ENCODE data around the gene ID2. TPM values are rescaled to one million over a fixed set of nuclear protein-coding genes. Genes with fewer than 3 reads are reported as not detected.

ID2 gene
- total RNA-seq, 2 donors from 2014 or later, result 172 to 238 TPM

GRCh38 chr2:8652774-8653426 lies 29.0 kb upstream of the ID2 start:
- H3K4me3 ChIP-seq, result no peak overlapping the region
- H3K27ac ChIP-seq, result no peak overlapping the region
- no peak for TF ChIP-seq POLR2AphosphoS5 (IDR thresholded peaks at IDR 0.05)
- no peak for TF ChIP-seq POLR2A (IDR thresholded peaks at IDR 0.05)
- TF ChIP-seq CTCF (IDR thresholded peaks at IDR 0.05), result no peak
- no peak for DNase-seq (ENCODE audit: low spot score)
- intact Hi-C loops (cut with DNase I), result no loop called here
- no peaks in the 10 kb centered on the region for H3K4me1 ChIP-seq (replicated peaks)
- no peaks in the 10 kb centered on the region for H3K9me3 ChIP-seq
- H3K27me3 ChIP-seq (replicated peaks; ENCODE audit: insufficient read depth), result no peaks in the 10 kb centered on the region
- 91% methylated on average over 11 of the region's 11 CpGs for WGBS
- no peaks in the 10 kb centered on the region for H3K36me3 ChIP-seq

- Histone ChIP-seq H3K36me3 (no peaks in the 10 kb centered on the region), H3K27ac (no peak overlapping the region), H3K4me3 (no peak overlapping the region), H3K4me1 (replicated peaks) (no peaks in the 10 kb centered on the region), H3K27me3 (replicated peaks; ENCODE audit: insufficient read depth) (no peaks in the 10 kb centered on the region), H3K9me3 (no peaks in the 10 kb centered on the region)
- no peak for TF ChIP-seq POLR2A (IDR thresholded peaks at IDR 0.05)
- TF ChIP-seq CTCF (IDR thresholded peaks at IDR 0.05), result no peak
- no peak for TF ChIP-seq POLR2AphosphoS5 (IDR thresholded peaks at IDR 0.05)
- DNase-seq (ENCODE audit: low spot score), result no peak
- WGBS, result 90% methylated on average over 7 of the region's 7 CpGs
- intact Hi-C loops (cut with DNase I), result no loop called here
Measured at GRCh38 chr2:8653485-8653884, 28.4 kb upstream of the ID2 start.

GRCh38 chr2:8654041-8654440 lies 27.8 kb upstream of the ID2 start:
- no peak overlapping the region for H3K4me3 ChIP-seq
- WGBS, result 95% methylated on average over 6 of the region's 6 CpGs
- intact Hi-C loops (cut with DNase I), result no loop called here

GRCh38 chr2:8654483-8654882 lies 27.4 kb upstream of the ID2 start:
- TF ChIP-seq POLR2A (IDR thresholded peaks at IDR 0.05), result no peak
- TF ChIP-seq POLR2AphosphoS5 (IDR thresholded peaks at IDR 0.05), result no peak
- TF ChIP-seq CTCF (IDR thresholded peaks at IDR 0.05), result no peak
- intact Hi-C loops (cut with DNase I), result no loop called here
- no peak for DNase-seq (ENCODE audit: low spot score)
- no peaks in the 10 kb centered on the region for H3K9me3 ChIP-seq
- no peaks in the 10 kb centered on the region for H3K36me3 ChIP-seq
- no peaks in the 10 kb centered on the region for H3K4me1 ChIP-seq (replicated peaks)
- H3K4me3 ChIP-seq, result no peak overlapping the region
- no peaks in the 10 kb centered on the region for H3K27me3 ChIP-seq (replicated peaks; ENCODE audit: insufficient read depth)
- H3K27ac ChIP-seq, result no peak overlapping the region

More at GRCh38 chr2:8654041-8654440, 27.8 kb upstream of the ID2 start:
- TF ChIP-seq POLR2AphosphoS5 (IDR thresholded peaks at IDR 0.05) (no peak), POLR2A (IDR thresholded peaks at IDR 0.05) (no peak), CTCF (IDR thresholded peaks at IDR 0.05) (no peak)
- Histone ChIP-seq H3K36me3 (no peaks in the 10 kb centered on the region), H3K4me1 (replicated peaks) (no peaks in the 10 kb centered on the region), H3K27ac (no peak overlapping the region), H3K27me3 (replicated peaks; ENCODE audit: insufficient read depth) (no peaks in the 10 kb centered on the region), H3K9me3 (no peaks in the 10 kb centered on the region)
- DNase-seq (ENCODE audit: low spot score), result no peak

GRCh38 chr2:8656160-8656641 lies 25.7 kb upstream of the ID2 start:
- TF ChIP-seq POLR2AphosphoS5 (IDR thresholded peaks at IDR 0.05) (no peak), POLR2A (IDR thresholded peaks at IDR 0.05) (no peak), CTCF (IDR thresholded peaks at IDR 0.05) (no peak)
- intact Hi-C loops (cut with DNase I), result no loop called here
- no peaks in the 10 kb centered on the region for H3K36me3 ChIP-seq
- no peaks in the 10 kb centered on the region for H3K27me3 ChIP-seq (replicated peaks; ENCODE audit: insufficient read depth)
- H3K9me3 ChIP-seq, result no peaks in the 10 kb centered on the region
- 88% methylated on average over 5 of the region's 5 CpGs for WGBS
- no peaks in the 10 kb centered on the region for H3K4me1 ChIP-seq (replicated peaks)
- DNase-seq (ENCODE audit: low spot score), result no peak
- H3K4me3 ChIP-seq, result no peak overlapping the region
- H3K27ac ChIP-seq, result no peak overlapping the region
